Measurements from ENCODE around the gene MCTP1.
A peak's percentile ranks its signal among the peaks of the same experiment; 100 is the strongest.

DNA sequence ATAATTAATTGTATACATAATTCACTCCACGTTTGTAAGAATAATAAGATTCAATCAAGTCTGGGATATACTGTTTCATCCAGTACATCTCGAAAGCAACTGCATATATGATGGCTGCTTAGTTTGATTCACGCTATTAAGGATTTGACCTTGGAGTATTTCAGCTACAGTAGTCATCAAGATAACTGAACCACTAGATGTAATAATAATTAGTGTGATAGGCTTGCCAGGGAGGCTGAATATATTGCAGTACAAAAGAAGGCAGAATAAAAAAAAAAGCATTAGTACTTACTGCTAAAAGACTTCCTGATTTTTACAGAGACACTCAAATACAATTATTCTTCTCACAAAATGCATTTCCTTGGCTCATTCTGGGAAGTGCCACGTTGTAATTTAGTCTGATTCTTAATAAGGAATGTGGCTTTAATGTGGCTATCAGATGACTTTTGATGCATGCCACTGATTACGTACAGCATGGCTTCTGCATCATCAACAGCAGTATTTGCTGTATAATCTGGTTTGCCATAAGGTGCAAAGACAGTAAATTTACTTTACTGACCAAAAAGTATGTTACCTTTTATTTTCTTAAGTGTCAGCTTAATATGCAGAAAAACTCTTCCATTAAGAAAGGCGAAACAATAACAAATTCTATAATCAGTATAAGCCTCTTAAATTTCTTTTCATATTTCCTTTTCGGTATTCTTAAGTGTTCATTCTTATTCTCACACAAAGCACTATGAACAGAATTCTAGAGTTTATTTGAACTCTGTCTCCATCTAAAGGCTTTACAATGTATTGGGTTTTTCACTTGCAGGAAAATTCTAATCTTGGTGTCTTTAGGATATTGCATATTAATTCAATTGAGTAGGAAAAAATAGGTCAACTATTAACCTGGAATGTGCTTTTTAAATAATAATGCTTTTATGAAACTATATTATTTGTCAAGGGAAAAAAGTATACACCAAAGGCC lies 500.1 kb downstream of the MCTP1 start:
- TF ChIP-seq, protein P1, sequence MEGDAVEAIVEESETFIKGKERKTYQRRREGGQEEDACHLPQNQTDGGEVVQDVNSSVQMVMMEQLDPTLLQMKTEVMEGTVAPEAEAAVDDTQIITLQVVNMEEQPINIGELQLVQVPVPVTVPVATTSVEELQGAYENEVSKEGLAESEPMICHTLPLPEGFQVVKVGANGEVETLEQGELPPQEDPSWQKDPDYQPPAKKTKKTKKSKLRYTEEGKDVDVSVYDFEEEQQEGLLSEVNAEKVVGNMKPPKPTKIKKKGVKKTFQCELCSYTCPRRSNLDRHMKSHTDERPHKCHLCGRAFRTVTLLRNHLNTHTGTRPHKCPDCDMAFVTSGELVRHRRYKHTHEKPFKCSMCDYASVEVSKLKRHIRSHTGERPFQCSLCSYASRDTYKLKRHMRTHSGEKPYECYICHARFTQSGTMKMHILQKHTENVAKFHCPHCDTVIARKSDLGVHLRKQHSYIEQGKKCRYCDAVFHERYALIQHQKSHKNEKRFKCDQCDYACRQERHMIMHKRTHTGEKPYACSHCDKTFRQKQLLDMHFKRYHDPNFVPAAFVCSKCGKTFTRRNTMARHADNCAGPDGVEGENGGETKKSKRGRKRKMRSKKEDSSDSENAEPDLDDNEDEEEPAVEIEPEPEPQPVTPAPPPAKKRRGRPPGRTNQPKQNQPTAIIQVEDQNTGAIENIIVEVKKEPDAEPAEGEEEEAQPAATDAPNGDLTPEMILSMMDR (IDR thresholded peaks at IDR 0.05) = peak; percentile 33; the same call in 1 of the 2 replicates
- TF ChIP-seq ZFX (IDR thresholded peaks at IDR 0.05; ENCODE audit: borderline replicate concordance) = no peak
